HG03066 (cell line): ENCODE measurements around the gene PTGDS.

Experiments used
- ATAC-seq: cut with Tn5 transposase; IDR thresholded peaks from one replicate; pipeline ENCODE4 v1.9.1; 2021; ENCODE audit warnings: low read depth; ENCODE audit not compliant: unreplicated experiment

Gene PTGDS

DNA sequence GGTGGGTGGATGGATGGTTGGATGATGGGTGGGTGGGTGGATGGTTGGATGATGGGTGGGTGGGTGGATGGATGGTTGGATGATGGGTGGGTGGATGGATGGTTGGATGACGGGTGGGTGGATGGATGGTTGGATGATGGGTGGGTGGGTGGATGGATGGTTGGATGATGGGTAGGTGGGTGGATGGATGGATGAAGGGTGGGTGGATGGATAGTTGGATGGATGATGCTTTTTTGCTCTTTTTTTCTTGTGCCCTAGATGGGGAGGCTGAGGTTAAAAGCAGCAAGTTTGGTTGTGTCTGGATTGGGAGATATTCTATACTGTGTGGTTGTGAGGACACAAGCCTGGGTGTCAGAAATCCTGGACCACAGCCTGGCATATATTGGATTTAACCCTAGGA, 19.8 kb upstream of the PTGDS start:
- ATAC-seq = no peak

DNA sequence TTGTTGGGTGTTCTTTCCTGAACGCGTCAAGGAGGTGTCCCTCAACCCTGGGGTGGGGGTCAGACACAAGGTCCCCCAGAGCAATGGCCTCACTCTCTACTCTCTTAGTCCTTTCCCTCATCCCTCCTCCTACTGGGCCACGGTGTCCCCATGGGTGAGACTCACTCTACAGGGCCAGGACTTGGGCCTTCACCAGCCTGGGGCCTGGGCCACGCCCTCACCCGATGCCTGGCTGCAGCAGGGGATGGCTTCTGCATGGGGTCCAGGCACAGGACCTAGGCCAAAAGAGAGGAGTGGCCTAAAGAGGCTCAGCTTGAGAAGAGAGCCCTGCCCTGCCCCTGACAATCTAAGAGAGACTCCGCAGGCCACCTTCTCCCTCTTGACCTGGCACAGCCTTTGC, 19.4 kb upstream of the PTGDS start:
- ATAC-seq = no peak

DNA sequence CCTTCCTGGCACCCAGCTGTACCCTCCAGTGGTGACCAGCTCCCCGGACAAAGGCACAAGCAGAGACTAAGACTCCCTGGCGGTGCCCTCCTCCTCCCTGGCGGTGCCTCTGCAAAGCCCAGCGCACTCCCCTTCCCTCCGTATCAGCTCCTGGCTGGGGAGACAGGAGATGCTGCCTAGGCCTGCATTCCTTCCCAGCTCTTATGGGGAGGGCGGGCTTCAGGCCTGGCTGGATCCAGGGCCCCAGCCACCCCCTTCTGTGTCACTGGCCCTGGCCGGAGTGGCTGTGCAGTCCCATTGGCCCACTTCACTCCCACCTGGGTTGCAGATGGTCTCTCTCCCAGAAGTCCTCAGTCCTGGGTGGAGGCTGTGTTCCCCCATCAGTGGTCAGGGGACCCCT, 18.8 kb upstream of the PTGDS start:
- ATAC-seq = no peak

DNA sequence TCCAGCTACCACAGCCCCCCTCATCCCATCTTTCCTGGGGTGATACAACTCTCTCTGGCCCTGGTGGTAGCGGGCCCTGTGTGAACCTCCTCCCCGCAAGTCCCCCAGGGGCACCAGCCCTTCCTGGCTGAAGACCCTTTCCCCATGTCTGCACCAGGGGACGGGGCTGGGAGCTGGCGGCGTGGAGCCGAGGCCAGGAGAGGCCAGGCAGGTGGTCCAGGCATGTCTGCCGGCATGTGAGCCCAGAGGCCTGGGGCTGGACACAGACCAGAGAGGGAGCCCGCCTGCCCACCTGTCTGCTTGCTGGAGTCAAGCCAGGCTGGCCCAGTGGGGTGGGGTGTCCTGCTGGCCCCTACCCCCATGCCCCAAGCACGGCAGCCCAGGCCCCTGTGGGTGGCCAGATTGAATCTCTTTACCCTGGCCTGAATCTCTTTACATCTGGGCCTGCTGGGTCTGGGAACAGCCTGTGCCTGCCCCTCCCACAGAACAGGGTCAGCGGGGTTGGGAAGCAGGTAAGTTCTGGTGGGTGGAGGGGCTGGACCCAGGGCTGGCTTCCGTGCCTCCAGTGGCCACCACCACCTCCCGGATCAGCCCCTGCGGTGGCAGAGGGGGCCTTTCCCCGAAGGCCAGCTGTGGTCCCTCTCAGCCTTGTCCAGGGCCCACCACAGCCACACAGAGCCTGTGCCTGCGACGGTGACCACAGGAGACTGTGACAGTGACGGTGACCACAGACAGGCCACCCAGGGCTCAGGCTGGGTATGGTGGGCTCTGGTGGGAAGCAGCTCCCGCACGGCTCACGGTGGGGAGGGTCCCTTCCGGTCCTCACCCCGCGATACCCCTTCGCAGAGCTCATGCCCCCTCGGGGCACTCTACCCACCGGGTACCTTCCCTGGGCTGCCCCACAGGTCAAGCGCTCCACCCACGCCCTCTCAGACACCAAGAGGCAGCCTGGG, 18.1 kb upstream of the PTGDS start:
- no peak for ATAC-seq

DNA sequence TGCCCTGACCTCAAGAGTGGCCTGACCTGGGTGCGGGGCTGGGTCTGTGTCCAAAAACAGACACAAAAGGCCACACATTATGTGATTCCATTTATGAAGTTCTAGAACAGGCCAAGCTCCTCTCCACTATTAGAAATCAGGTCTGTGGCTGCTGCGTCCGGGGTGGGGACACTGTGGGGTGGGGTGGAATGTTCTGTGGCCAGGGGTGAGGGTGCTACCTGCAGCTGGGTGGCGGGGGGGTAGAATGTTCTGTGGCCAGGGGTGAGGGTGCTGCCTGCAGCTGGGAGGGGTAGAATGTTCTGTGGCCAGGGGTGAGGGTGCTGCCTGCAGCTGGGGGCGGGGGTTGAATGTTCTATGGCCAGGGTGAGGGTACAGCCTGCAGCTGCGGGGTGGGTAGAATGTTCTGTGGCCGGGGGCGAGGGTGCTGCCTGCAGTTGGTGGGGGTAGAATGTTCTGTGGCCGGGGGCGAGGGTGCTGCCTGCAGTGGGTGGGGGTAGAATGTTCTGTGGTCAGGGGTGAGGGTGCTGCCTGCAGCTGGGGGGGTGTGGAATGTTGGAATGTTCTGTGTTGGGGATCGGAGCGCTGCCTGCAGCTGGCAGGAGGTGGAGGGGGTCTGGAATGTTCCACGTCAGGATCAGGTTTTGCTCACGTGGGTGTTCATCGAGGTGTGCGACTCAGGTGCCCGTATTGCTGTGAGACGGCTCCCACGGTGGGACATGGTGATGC, 16.9 kb upstream of the PTGDS start:
- no peak for ATAC-seq

DNA sequence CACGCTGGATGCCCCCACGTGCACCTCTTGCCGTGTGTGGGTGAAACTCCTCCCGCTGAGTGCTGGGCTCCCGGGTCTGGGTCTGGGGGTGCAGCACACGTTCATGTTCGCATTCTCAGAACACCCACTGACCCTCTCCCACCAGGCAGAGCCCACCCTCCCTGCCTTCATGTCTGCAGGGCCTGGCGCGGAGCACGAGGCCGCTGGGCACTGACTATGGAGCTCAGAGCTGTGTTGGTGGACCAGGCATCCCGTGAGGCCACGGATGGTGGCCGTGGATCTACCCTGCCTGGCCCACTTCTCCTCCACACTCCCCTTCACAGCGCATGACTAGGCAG, 16.4 kb upstream of the PTGDS start:
- no peak for ATAC-seq

DNA sequence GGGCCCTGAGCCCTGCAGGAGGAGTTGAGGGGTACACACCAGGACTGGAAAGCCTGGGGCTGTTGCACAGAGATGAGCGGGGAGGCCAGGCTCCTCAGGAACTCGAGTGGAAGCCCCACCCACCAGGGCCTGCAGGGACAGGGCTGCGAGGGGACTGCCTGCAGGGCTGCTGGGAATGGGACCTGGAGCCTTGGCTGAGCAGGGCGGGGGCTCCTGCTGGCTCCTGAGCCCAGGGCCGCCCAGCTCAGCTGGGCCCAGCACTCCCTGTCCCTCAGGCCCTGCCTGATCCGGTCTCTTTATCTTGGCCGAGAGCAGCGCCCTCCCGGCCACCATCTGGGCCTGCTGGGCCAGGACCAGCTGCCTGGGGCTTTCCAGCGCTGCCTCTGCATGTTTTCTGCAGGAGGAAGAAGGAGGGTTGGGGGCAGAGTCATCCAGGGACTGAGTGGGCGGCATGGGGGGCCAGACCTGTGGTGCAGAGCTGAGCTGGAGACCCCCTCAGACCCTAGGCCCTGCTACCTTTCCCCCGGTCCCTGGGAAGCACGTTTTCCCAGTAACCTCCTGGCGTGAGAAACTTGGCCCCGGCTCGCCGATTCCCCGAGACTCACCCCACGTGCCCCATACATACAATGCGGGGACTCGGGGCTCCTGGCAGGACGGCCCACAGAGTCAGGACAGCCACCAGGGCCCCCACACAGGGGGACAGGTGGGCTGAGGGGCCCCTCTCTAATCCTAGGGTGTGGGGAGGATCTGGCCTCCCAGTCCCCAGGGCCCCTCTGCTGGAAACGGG, 15.8 kb upstream of the PTGDS start:
- no peak for ATAC-seq

DNA sequence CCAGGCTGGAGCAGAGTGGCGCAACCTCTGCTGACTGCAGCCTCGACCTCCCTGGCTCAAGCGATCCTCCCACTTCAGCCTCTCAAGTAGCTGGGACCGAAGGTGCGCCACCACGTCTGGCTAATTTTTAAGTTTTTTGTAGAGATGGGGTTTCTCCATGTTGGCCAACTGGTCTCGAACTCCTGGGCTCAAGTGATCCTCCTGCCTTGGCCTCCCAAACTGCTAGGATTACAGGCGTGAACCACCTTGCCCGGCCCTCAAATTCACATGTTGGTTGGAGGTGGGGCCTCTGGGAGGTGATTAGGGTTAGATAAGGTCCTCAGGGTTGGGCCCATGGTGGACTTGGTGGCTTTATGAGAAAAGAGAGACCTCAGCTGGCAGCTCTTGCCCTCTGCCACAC, 15.1 kb upstream of the PTGDS start:
- ATAC-seq = no peak

DNA sequence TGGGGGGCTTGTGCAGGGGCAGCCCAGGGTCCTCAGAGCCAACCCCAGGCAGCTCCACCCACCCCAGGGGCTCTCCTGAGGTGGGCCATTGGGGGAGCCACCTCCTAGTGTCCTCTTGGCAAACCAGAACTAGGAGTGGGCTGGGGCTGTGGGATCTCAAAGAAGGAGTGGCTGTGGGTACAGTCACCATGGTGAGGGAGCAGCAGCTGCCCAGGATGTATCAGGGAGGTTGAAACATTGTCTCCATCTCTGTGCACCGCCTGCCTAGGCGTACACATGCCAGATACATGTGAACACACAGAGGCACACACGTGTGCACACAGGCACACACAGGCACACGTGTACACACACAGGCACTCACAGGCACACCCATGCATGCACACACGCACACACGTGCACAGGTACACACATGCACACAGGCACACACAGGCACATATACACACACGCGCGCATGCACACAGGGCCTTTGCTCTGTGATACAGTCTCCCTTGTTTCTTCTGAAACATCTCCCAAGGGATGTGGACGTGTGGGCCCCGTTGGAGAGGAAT, 14.5 kb upstream of the PTGDS start:
- no peak for ATAC-seq

DNA sequence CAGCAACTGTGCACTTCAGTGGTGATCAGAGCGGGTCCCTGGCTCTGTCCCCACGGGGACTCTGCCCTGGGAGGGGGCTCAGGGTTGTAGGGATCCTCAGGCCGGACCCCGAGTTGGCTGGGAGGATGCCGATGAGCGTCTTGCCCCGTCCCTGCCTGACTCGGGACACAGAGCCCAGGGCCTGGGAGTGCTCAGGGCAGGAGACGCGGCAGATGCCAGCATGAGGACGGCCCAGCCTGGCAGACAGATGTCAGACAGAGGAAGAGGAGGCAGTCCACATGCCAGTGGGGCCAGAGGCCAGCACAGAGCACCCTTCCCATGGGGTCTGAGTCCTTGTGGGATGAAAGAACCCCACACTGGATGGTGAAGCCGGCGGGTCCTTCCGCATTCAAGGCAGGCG, 14.0 kb upstream of the PTGDS start:
- no peak for ATAC-seq

DNA sequence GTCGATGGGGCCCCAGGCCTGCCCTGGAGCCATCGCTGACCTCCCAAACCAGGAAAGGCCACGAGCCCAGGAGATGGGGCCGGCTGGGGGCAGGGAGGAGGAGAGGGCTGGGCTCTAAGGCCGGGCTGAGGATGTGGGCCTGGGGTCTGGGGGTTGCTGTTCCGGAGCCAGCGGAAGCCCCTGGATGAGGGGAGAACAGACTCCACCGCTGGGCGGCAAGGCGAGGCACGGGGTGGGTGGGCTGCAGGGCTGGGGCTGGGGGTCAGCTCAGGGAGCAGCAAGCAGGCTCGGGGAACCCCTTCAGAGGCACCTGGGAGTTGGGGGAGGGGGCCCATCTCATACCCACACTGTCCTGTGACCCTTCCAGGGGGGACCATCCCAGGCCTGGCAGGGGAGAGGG, 13.6 kb upstream of the PTGDS start:
- no peak for ATAC-seq

DNA sequence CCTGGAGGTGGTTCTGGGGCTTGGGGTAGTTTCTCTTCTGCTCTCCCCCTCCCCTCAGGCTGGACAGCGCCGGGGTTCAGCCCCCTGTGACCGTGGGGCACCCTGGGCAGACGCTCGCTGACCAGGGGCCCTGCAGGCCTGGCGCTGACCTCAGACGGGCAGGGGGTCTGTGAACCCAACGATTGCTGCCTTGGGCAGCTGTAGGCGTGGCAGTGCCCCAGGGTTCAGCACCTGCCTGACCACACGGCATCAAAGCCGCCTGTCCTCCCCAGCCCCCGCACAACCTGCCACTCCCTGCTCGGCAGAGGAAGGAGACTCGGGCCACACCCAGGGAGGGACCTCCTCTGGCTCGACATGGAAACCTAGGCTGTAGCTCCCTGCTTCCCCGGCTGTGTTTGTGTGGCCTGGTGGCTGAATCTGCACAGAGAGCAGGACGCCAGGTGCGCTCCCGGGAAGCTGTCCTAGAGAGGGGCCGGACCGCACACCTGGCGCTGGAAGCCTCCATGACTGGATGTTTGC, 13.1 kb upstream of the PTGDS start:
- ATAC-seq = no peak

DNA sequence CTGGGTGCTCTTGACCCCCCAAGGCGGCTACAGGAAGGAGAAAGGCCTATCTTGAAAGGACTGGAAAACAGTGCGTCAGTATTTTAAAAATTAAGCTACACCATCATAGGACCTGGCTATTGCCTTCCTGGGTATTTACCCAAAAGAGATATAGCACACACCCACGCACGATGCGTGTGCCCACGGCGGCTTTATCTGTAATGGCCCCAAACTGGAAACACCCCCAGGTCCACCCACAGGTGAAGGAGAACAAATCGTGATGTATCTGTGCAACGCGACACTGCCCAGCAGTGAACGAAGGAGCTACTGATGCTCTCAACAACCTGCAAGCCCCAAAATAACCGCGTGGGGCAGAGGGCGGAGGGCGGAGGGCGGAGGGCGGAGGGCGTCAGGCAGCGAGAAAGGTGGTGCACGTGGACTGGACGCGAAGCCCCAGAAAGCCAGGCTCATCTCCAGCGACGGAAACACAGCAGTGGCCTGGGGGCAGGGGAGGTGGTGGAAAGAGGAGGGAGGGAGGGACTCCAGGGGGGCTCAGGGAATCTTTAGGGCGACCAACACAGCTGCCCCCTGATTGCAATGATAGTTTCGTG, 12.4 kb upstream of the PTGDS start:
- no peak for ATAC-seq

DNA sequence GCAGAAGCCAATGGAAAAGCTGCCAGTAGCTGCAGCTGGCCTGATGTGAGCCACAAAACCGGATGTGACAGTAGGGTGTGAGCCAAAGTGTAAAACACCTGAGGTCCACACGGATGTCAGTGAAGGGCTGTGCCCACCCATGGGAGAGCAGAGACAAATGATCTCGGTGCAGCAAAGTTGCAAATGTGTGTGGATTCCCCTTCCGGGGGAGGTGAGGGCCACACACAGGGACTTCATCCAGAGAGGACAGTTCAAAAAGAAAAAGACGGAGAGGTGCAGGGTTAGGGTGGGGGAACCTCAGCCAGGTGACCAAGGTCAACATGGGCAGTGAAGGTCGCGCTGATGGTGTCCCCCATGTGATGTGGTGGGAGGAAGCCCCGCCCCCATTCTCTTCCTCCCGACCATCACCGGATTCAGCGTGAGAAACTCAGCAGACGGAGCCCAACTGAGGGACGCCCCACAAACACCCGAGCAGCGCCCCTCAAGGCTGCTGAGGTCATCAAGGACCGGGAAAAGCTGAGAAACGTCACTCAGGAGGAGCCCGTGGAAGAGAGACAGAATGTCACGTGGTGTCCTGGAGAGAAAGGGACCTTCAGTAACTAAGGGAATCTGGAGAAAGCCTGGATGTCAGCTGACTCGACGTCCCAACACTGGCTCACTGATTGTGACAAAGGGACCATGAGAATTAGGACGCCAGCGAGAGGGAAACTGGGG, 11.4 kb upstream of the PTGDS start:
- no peak for ATAC-seq

DNA sequence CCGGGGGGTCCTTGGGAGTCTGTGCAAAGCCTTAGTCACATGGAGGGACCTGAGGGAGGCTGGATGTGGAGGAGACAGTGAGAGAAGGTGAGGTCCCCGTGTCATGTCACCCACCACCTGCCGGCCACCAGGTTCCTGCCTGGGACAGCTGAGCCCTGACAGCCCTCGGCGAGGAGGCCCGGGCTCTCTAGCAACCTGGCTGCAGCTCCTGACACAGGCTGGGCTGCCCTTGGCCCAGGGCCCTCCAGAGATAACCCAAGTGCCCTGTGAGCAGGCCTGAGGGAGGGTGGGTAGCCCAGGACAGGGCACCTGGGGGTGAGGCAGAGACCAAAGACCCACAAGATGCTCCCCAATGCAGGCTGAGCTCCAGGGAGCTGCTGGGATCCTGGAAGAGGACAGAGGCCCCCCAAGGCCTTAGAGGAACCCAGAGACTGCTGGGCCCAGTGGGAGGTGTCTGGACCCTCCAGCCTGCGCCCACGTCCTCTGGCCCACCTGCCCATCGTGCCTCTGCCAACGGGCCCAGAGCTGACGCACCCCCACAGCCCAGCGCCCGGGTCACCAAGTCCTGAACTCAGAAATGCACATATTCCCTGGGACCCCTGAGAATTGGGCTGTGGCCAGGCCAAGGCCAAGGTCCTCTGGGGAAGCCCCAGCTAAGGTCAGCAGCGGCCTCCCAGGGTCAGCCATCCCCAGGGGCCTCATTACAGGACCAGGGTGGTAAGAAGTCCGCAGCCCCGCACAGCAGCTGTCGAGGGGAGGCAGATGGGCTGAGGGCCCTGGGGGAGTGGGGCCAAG, 8.8 kb upstream of the PTGDS start:
- ATAC-seq = no peak

DNA sequence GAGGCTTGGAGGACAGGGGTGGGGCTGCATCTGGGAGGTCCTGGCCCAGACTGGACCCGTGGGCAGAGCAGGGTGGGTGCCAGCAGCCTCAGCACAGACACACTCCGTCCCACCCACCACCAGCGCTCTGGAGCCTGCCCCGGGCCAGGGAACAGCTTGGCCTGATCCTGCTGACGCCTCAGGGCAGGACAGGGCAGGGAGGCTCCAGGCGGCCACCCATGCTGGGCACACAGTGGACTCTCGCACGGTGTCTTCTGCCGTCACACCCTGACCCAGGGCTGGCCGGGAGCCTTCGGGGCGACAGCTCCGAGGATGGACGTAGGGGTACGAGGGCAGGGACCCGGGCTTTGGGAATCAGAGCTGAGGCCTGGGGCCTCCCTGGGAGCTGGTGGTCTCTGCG, 8.2 kb upstream of the PTGDS start:
- no peak for ATAC-seq

DNA sequence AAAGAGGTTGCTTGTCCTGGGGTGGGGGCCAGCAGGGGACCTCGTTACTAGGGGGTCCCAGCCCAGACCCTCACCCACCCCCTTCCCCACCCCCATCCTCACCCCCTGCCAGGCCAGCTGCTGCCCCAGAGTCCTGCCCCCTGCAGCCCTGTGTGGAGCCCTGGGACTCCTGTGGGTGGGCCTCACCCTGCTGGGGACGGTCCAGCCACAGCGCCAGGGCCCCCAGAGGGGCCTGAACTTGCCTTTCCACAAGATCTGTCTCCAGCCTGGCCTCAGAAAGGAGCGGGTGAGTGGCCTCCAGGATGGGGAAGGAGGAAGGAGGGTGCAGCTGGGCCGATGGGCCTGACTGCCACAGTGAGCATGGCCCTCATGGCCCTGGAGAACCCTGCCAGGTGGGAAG, 7.5 kb upstream of the PTGDS start:
- no peak for ATAC-seq

DNA sequence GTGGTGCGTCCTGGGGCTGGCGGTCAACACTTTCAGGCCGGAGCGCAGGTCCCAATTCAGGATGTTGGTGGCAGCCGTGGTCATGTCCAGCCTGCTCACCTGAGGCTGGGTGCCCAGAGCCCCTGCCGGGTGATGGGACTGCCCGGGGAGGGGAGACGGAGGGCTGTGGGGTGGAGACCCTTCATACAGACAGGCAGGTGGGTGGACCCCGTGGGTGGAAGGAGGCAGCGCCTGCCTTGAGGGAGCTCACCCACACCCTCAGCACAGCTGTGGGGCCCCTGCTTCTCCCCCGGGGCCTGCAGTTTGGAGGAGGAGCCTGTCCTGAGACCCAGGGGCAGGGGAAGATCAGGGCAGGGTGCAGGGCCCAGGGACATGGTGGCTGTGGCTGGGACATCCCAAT, 6.9 kb upstream of the PTGDS start:
- ATAC-seq = no peak

DNA sequence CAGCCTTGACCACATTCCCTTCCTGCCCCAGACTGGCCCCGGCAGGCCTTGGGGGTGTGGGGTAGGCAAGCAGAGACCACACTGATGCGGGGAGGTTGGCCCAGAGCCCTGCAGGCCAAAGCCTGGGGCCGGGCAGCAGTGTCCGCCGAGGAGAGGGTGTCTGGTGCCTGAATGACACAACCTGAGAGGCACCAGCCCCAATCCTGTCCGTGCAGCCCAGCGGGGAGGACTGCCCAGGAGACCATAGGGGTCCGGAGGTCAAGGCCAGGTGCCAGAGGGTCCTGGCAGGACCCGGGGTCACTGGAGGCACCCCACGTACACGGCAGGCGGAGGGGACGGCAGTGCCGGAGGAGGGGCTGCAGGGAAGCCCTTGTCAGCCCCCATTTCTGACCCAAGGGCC, 5.6 kb upstream of the PTGDS start:
- ATAC-seq = no peak
